ENCODE measurements around the gene PSG4.
"Not testable (repeated sequence)": the region's sequence is repeated elsewhere in the genome, so short reads cannot be mapped to it uniquely, and the experiment has no call there.

GRCh38 chr19:43201891-43202290, 3.5 kb downstream of the PSG4 start:
- TF ChIP-seq, protein P1, sequence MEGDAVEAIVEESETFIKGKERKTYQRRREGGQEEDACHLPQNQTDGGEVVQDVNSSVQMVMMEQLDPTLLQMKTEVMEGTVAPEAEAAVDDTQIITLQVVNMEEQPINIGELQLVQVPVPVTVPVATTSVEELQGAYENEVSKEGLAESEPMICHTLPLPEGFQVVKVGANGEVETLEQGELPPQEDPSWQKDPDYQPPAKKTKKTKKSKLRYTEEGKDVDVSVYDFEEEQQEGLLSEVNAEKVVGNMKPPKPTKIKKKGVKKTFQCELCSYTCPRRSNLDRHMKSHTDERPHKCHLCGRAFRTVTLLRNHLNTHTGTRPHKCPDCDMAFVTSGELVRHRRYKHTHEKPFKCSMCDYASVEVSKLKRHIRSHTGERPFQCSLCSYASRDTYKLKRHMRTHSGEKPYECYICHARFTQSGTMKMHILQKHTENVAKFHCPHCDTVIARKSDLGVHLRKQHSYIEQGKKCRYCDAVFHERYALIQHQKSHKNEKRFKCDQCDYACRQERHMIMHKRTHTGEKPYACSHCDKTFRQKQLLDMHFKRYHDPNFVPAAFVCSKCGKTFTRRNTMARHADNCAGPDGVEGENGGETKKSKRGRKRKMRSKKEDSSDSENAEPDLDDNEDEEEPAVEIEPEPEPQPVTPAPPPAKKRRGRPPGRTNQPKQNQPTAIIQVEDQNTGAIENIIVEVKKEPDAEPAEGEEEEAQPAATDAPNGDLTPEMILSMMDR (IDR thresholded peaks at IDR 0.05), result not testable (repeated sequence)
- not testable (repeated sequence) for TF ChIP-seq POLR2A (IDR thresholded peaks at IDR 0.05)
